ENCODE results near the gene ZIC4. TPM values are rescaled to one million over a fixed set of nuclear protein-coding genes. Genes with fewer than 3 reads are reported as not detected.

Gene ZIC4
- total RNA-seq, 1 experiment from 2014 or later = not detected

GRCh38 chr3:147336543-147337278 lies 69.6 kb downstream of the ZIC4 start:
- H3K27me3 Mint-ChIP-seq (ENCODE audit: insufficient read depth, unreplicated experiment) = peaks cover 66% of the 10 kb centered on the region
- H3K9me3 Mint-ChIP-seq (ENCODE audit: unreplicated experiment) = no peaks in the 10 kb centered on the region
- POLR2A ChIA-PET = interaction anchor here (0.6 kb wide), 1 partner anchor 1453 kb away, joined by 3 read pairs; no protein-coding TSS in a partner anchor
- BruUV-seq (replicated peaks) = no TSS peak
- no peak for DNase-seq (ENCODE audit: unreplicated experiment)
- no peaks in the 10 kb centered on the region for H3K4me1 Mint-ChIP-seq (ENCODE audit: insufficient read depth, unreplicated experiment)
- CTCF ChIA-PET = interaction anchor here (0.6 kb wide), 1 partner anchor 324 kb away, joined by 4 read pairs; no protein-coding TSS in a partner anchor
- intact Hi-C loops (cut with micrococcal nuclease) = no loop called here
- H3K36me3 Mint-ChIP-seq (ENCODE audit: insufficient read depth, unreplicated experiment) = no peaks in the 10 kb centered on the region
- no peak overlapping the region for H3K27ac Mint-ChIP-seq (ENCODE audit: low read depth, unreplicated experiment)
- TF ChIP-seq, protein P1, sequence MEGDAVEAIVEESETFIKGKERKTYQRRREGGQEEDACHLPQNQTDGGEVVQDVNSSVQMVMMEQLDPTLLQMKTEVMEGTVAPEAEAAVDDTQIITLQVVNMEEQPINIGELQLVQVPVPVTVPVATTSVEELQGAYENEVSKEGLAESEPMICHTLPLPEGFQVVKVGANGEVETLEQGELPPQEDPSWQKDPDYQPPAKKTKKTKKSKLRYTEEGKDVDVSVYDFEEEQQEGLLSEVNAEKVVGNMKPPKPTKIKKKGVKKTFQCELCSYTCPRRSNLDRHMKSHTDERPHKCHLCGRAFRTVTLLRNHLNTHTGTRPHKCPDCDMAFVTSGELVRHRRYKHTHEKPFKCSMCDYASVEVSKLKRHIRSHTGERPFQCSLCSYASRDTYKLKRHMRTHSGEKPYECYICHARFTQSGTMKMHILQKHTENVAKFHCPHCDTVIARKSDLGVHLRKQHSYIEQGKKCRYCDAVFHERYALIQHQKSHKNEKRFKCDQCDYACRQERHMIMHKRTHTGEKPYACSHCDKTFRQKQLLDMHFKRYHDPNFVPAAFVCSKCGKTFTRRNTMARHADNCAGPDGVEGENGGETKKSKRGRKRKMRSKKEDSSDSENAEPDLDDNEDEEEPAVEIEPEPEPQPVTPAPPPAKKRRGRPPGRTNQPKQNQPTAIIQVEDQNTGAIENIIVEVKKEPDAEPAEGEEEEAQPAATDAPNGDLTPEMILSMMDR (IDR thresholded peaks at IDR 0.05; ENCODE audit: unreplicated experiment) = no peak
- H3K4me3 Mint-ChIP-seq (ENCODE audit: unreplicated experiment) = no peak overlapping the region

Other genes with a start within 250 kb of the ZIC4 start
- not detected in 2 replicates for gene ZIC1, start 2.8 kb upstream of the ZIC4 start, total RNA-seq (2022)

Data from MCF 10A (cell line).